ENCODE measurements around the gene FAM237B.
"Not testable (repeated sequence)": the region's sequence is repeated elsewhere in the genome, so short reads cannot be mapped to it uniquely, and the experiment has no call there.

The FAM237B gene

GRCh38 chr7:90337106-90337505 is 16.0 kb upstream of the FAM237B start:
- H3K18ac ChIP-seq (ENCODE audit: low read length): no peak overlapping the region
- no peak overlapping the region for H3K4me2 ChIP-seq (ENCODE audit: insufficient read depth, low read length, poor library complexity, severe bottlenecking)
- peaks cover 0 to 3% of the 10 kb centered on the region in 2 donors for H3K9me3 ChIP-seq (replicated peaks in 1 of 2; ENCODE audit: control insufficient read depth in 2 of 2, insufficient read depth in 1 of 2, low read depth in 1 of 2, low read length in 2 of 2)
- no peak overlapping the region for H3K4me3 ChIP-seq (ENCODE audit: low read length in 2 of 2)
- H3K27me3 ChIP-seq (ENCODE audit: control insufficient read depth in 3 of 3, insufficient read depth in 3 of 3, low read depth in 1 of 3, low read length in 3 of 3): peaks cover 0 to 3% (median 0%) of the 10 kb centered on the region in 3 experiments
- H3K9ac ChIP-seq (ENCODE audit: low read depth, low read length, poor library complexity): no peak overlapping the region
- H3K27ac ChIP-seq (replicated peaks; ENCODE audit: low read length): no peak overlapping the region
- peaks cover 0 to 2% of the 10 kb centered on the region in 2 donors for H3K4me1 ChIP-seq (ENCODE audit: control insufficient read depth in 2 of 2, insufficient read depth in 1 of 2, low read depth in 1 of 2, low read length in 2 of 2)
- H4K8ac ChIP-seq (ENCODE audit: low read depth, low read length): no peak overlapping the region
- H2BK12ac ChIP-seq (ENCODE audit: low read length): no peak overlapping the region
- no peaks in the 10 kb centered on the region for H3K79me1 ChIP-seq (ENCODE audit: low read depth, low read length)
- H3K14ac ChIP-seq (ENCODE audit: low read length): no peak overlapping the region
- no peaks in the 10 kb centered on the region for H3K36me3 ChIP-seq (replicated peaks in 1 of 2; ENCODE audit: control insufficient read depth in 2 of 2, insufficient read depth in 2 of 2, low read length in 2 of 2)
- H2BK120ac ChIP-seq (ENCODE audit: low read depth, low read length): no peak overlapping the region
- no peak overlapping the region for H4K91ac ChIP-seq (ENCODE audit: low read depth, low read length, poor library complexity)
- no peak overlapping the region for H2BK5ac ChIP-seq (ENCODE audit: low read length)
- H2BK15ac ChIP-seq (ENCODE audit: low read length): no peak overlapping the region
- DNase-seq (ENCODE audit: low spot score): no peak
- H2AFZ ChIP-seq (ENCODE audit: low read length): no peak overlapping the region
- no peak overlapping the region for H3K23ac ChIP-seq (ENCODE audit: low read depth, low read length, poor library complexity)
- no peak overlapping the region for H2AK5ac ChIP-seq (ENCODE audit: low read depth, low read length)
- H3K4ac ChIP-seq (ENCODE audit: low read length): no peak overlapping the region

DNA sequence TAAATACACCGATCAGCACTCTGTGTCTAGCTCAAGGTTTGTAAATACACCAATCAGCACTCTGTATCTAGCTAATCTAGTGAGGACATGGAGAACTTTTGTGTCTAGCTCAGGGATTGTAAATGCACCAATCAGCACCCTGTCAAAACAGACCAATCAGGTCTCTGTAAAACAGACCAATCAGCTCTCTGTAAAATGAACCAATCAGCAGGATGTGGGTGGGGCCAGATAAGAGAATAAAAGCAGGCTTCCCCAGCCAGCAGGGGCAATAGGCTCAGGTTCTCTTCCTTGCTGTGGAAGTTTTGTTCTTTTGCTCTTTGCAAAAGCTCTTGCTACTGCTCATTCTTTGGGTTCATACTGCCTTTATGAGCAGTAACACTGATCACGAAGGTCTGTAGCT is 13.8 kb upstream of the FAM237B start:
- not testable (repeated sequence) for H3K36me3 ChIP-seq (replicated peaks in 1 of 2; ENCODE audit: control insufficient read depth in 2 of 2, insufficient read depth in 2 of 2, low read length in 2 of 2); H2BK5ac ChIP-seq (ENCODE audit: low read length); H3K4me2 ChIP-seq (ENCODE audit: insufficient read depth, low read length, poor library complexity, severe bottlenecking); H2BK12ac ChIP-seq (ENCODE audit: low read length); H3K9ac ChIP-seq (ENCODE audit: low read depth, low read length, poor library complexity); H3K79me1 ChIP-seq (ENCODE audit: low read depth, low read length); H3K23ac ChIP-seq (ENCODE audit: low read depth, low read length, poor library complexity); H2BK15ac ChIP-seq (ENCODE audit: low read length); H2AK5ac ChIP-seq (ENCODE audit: low read depth, low read length); H3K4me3 ChIP-seq (ENCODE audit: low read length in 2 of 2); H2BK120ac ChIP-seq (ENCODE audit: low read depth, low read length); H3K27ac ChIP-seq (replicated peaks; ENCODE audit: low read length); H3K14ac ChIP-seq (ENCODE audit: low read length); DNase-seq (ENCODE audit: low spot score); H4K8ac ChIP-seq (ENCODE audit: low read depth, low read length); H3K27me3 ChIP-seq (ENCODE audit: control insufficient read depth in 3 of 3, insufficient read depth in 3 of 3, low read depth in 1 of 3, low read length in 3 of 3); H3K9me3 ChIP-seq (replicated peaks in 1 of 2; ENCODE audit: control insufficient read depth in 2 of 2, insufficient read depth in 1 of 2, low read depth in 1 of 2, low read length in 2 of 2); H4K91ac ChIP-seq (ENCODE audit: low read depth, low read length, poor library complexity); H3K4me1 ChIP-seq (ENCODE audit: control insufficient read depth in 2 of 2, insufficient read depth in 1 of 2, low read depth in 1 of 2, low read length in 2 of 2); H3K4ac ChIP-seq (ENCODE audit: low read length); H3K18ac ChIP-seq (ENCODE audit: low read length)
- H2AFZ ChIP-seq (ENCODE audit: low read length): peak overlapping the region; percentile 29
- no CpG with 5 or more reads among the region's 2 CpGs for WGBS, 2 donors (ENCODE audit: extremely low coverage in 2 of 2, insufficient read length in 2 of 2, insufficient replicate concordance in 1 of 2)

DNA sequence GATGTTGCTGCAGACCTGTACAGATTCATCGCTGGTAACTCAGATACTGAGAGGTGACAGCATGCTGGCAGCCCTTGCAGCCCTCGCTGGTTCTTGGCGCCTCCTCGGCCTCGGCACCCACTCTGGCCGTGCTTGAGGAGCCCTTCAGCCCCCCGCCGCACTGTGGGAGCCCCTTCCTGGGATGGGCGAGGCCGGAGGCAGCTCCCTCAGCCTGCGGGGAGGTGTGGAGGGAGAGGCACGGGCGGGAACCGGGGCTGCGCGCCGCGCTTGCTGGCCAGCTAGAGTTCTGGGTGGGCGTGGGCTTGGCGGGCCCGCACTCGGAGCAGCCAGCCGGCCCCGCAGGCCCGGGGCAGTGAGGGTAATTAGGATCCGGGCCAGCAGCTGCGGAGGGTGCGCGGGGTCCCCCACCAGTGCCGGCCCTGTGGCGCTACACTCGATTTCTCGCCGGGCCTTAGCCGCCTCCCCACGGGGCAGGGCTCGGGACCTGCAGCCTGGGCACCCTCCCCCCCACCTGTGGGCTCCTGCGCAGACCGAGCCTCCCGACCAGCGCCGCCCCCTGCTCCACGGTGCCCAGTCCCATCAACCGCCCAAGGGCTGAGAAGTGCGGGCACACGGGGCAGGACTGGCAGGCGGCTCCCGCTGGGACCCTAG is 13.2 kb upstream of the FAM237B start:
- peak overlapping the region; percentile 10 for H2BK12ac ChIP-seq (ENCODE audit: low read length)
- no peak overlapping the region for H3K14ac ChIP-seq (ENCODE audit: low read length)
- H3K18ac ChIP-seq (ENCODE audit: low read length): no peak overlapping the region
- DNase-seq (ENCODE audit: low spot score): no peak
- H3K4me3 ChIP-seq (ENCODE audit: low read length in 2 of 2): no peak overlapping the region
- no CpG with 5 or more reads among the region's 48 CpGs for WGBS, 2 donors (ENCODE audit: extremely low coverage in 2 of 2, insufficient read length in 2 of 2, insufficient replicate concordance in 1 of 2)
- H2AFZ ChIP-seq (ENCODE audit: low read length): no peak overlapping the region
- H3K4ac ChIP-seq (ENCODE audit: low read length): no peak overlapping the region
- H2AK5ac ChIP-seq (ENCODE audit: low read depth, low read length): no peak overlapping the region
- no peak overlapping the region for H3K9ac ChIP-seq (ENCODE audit: low read depth, low read length, poor library complexity)
- H2BK120ac ChIP-seq (ENCODE audit: low read depth, low read length): no peak overlapping the region
- no peak overlapping the region for H3K27ac ChIP-seq (replicated peaks; ENCODE audit: low read length)
- H3K9me3 ChIP-seq (replicated peaks in 1 of 2; ENCODE audit: control insufficient read depth in 2 of 2, insufficient read depth in 1 of 2, low read depth in 1 of 2, low read length in 2 of 2): peaks cover 0 to 3% of the 10 kb centered on the region in 2 donors
- H3K79me1 ChIP-seq (ENCODE audit: low read depth, low read length): no peaks in the 10 kb centered on the region
- no peaks in the 10 kb centered on the region for H3K36me3 ChIP-seq (replicated peaks in 1 of 2; ENCODE audit: control insufficient read depth in 2 of 2, insufficient read depth in 2 of 2, low read length in 2 of 2)
- H3K23ac ChIP-seq (ENCODE audit: low read depth, low read length, poor library complexity): no peak overlapping the region
- no peak overlapping the region for H3K4me2 ChIP-seq (ENCODE audit: insufficient read depth, low read length, poor library complexity, severe bottlenecking)
- no peak overlapping the region for H2BK5ac ChIP-seq (ENCODE audit: low read length)
- H3K4me1 ChIP-seq (ENCODE audit: control insufficient read depth in 2 of 2, insufficient read depth in 1 of 2, low read depth in 1 of 2, low read length in 2 of 2): peaks cover 0 to 3% of the 10 kb centered on the region in 2 donors
- H2BK15ac ChIP-seq (ENCODE audit: low read length): no peak overlapping the region
- no peak overlapping the region for H4K8ac ChIP-seq (ENCODE audit: low read depth, low read length)
- H3K27me3 ChIP-seq (ENCODE audit: control insufficient read depth in 3 of 3, insufficient read depth in 3 of 3, low read depth in 1 of 3, low read length in 3 of 3): no peaks in the 10 kb centered on the region
- no peak overlapping the region for H4K91ac ChIP-seq (ENCODE audit: low read depth, low read length, poor library complexity)

- no peak overlapping the region for H2BK120ac ChIP-seq (ENCODE audit: low read depth, low read length)
- H3K4me1 ChIP-seq (ENCODE audit: control insufficient read depth in 2 of 2, insufficient read depth in 1 of 2, low read depth in 1 of 2, low read length in 2 of 2): no peaks in the 10 kb centered on the region
- H3K4me2 ChIP-seq (ENCODE audit: insufficient read depth, low read length, poor library complexity, severe bottlenecking): no peak overlapping the region
- no CpG with 5 or more reads among the region's 1 CpG for WGBS, 2 donors (ENCODE audit: extremely low coverage in 2 of 2, insufficient read length in 2 of 2, insufficient replicate concordance in 1 of 2)
- no peak overlapping the region for H3K27ac ChIP-seq (replicated peaks; ENCODE audit: low read length)
- no peak overlapping the region for H2BK12ac ChIP-seq (ENCODE audit: low read length)
- peaks cover 2 to 27% (median 9%) of the 10 kb centered on the region in 3 experiments for H3K27me3 ChIP-seq (ENCODE audit: control insufficient read depth in 3 of 3, insufficient read depth in 3 of 3, low read depth in 1 of 3, low read length in 3 of 3)
- H3K36me3 ChIP-seq (replicated peaks in 1 of 2; ENCODE audit: control insufficient read depth in 2 of 2, insufficient read depth in 2 of 2, low read length in 2 of 2): no peaks in the 10 kb centered on the region
- no peak overlapping the region for H4K8ac ChIP-seq (ENCODE audit: low read depth, low read length)
- no peak overlapping the region for H2BK15ac ChIP-seq (ENCODE audit: low read length)
- peaks cover 0 to 2% of the 10 kb centered on the region in 2 donors for H3K9me3 ChIP-seq (replicated peaks in 1 of 2; ENCODE audit: control insufficient read depth in 2 of 2, insufficient read depth in 1 of 2, low read depth in 1 of 2, low read length in 2 of 2)
- no peak overlapping the region for H3K18ac ChIP-seq (ENCODE audit: low read length)
- no peak for DNase-seq (ENCODE audit: low spot score)
- no peak overlapping the region for H3K14ac ChIP-seq (ENCODE audit: low read length)
- H3K4me3 ChIP-seq (ENCODE audit: low read length in 2 of 2): no peak overlapping the region
- no peak overlapping the region for H4K91ac ChIP-seq (ENCODE audit: low read depth, low read length, poor library complexity)
- no peak overlapping the region for H2AK5ac ChIP-seq (ENCODE audit: low read depth, low read length)
- H3K79me1 ChIP-seq (ENCODE audit: low read depth, low read length): no peaks in the 10 kb centered on the region
- H3K23ac ChIP-seq (ENCODE audit: low read depth, low read length, poor library complexity): no peak overlapping the region
- H3K4ac ChIP-seq (ENCODE audit: low read length): no peak overlapping the region
- H3K9ac ChIP-seq (ENCODE audit: low read depth, low read length, poor library complexity): no peak overlapping the region
- H2AFZ ChIP-seq (ENCODE audit: low read length): no peak overlapping the region
- no peak overlapping the region for H2BK5ac ChIP-seq (ENCODE audit: low read length)
Measured at GRCh38 chr7:90326500-90326899, 5.4 kb upstream of the FAM237B start.
